HepG2 (cell line): ENCODE results near the gene SLC22A5. TPM values are rescaled to one million over a fixed set of nuclear protein-coding genes. Genes with fewer than 3 reads are reported as not detected.

ENCODE experiments used
- ATAC-seq: fragments of 200-7000 bp; cut with Tn5 transposase; 3 replicates; pipeline ENCODE4 v1.9.1; 2020; ENCODE audit warnings: mild to moderate bottlenecking, moderate library complexity
- BruUV-seq: library from RNA; stranded (reverse); fragments of 400-500 nt; replicated peaks from 2 replicates; lab custom pipeline; 2021; lab: Mats Ljungman, UMichigan
- CTCF ChIA-PET: fragments of 300-600 bp; formaldehyde crosslinking; extraction: SDS; loops from one replicate; lab custom pipeline; 2021; ENCODE audit warnings: low total read pairs, inconsistent platforms, low intra/inter-chr PET ratio; lab: Yijun Ruan, JAX
- POLR2A ChIA-PET: fragments of 350-600 bp; sonication (Branson Sonifier 250); formaldehyde crosslinking; loops from one replicate; lab custom pipeline; 2020; ENCODE audit warnings: antibody characterized with exemption, inconsistent platforms; lab: Yijun Ruan, JAX
- DNase-seq: peaks from one replicate; pipeline ENCODE4 v3.0.0-alpha.2; 2015; ENCODE audit warnings: low spot score
- FAIRE-seq: peaks from 3 replicates; lab custom pipeline; 2011; peaks lifted over from hg19 to GRCh38; lab: Jason Lieb, UNC
- H2AFZ ChIP-seq: one replicate; pipeline ENCODE4 v1.6.1; 2011; ENCODE audit warnings: low read length, inconsistent platforms
- H3K27ac ChIP-seq: fragments of 300-600 bp; 3 replicates; pipeline ENCODE4 v1.8.0; 2011; ENCODE audit warnings: mixed run types, mild to moderate bottlenecking, mixed read lengths, low read length, inconsistent platforms; ENCODE audit not compliant: insufficient read depth; ENCODE audit errors: extremely low read length
- H3K27me3 ChIP-seq, 2 experiments: fragments of 200-600 bp in 1 of 2; 2 replicates in 1 of 2; 3 replicates in 1 of 2; pipeline versions ENCODE4 v1.6.0 to v1.8.0; 2011; ENCODE audit warnings: low read length in 2 of 2, mild to moderate bottlenecking in 2 of 2, moderate library complexity in 2 of 2, inconsistent platforms in 1 of 2; ENCODE audit not compliant: insufficient read depth in 2 of 2, control insufficient read depth in 1 of 2
- H3K36me3 ChIP-seq, 2 experiments: fragments of 200-600 bp in 1 of 2; replicated peaks in 1 of 2; 2 replicates in 1 of 2; 3 replicates in 1 of 2; pipeline versions ENCODE4 v1.5.1 to v1.8.0; 2011; ENCODE audit warnings: low read length in 2 of 2, inconsistent platforms in 1 of 2; ENCODE audit not compliant: insufficient read depth in 2 of 2, control insufficient read depth in 1 of 2
- H3K4me1 ChIP-seq: 2 replicates; pipeline ENCODE4 v1.5.1; 2012; ENCODE audit warnings: low read length, inconsistent platforms; ENCODE audit not compliant: insufficient read depth
- H3K4me2 ChIP-seq: 2 replicates; pipeline ENCODE4 v1.6.0; 2011; ENCODE audit warnings: low read depth, low read length, inconsistent platforms
- H3K4me3 ChIP-seq, 3 experiments: fragments of 200-600 bp in 1 of 3; sonication (generic), shearing (Covaris generic) in 1 of 3; replicated peaks in 1 of 3; 2 replicates each; pipeline ENCODE4 v1.5.1; 2011 to 2016; ENCODE audit warnings: low read length in 3 of 3, inconsistent platforms in 2 of 3, low read depth in 2 of 3, mild to moderate bottlenecking in 2 of 3, control low read depth in 1 of 3, mixed read lengths in 1 of 3; ENCODE audit not compliant: insufficient read depth in 1 of 3
- H3K79me2 ChIP-seq: one replicate; pipeline ENCODE4 v1.6.1; 2011; ENCODE audit warnings: low read length, inconsistent platforms; ENCODE audit not compliant: insufficient read depth
- H3K9ac ChIP-seq: 2 replicates; pipeline ENCODE4 v1.6.0; 2011; ENCODE audit warnings: mild to moderate bottlenecking, low read depth, low read length, inconsistent platforms; ENCODE audit not compliant: insufficient read depth
- H3K9me3 ChIP-seq: 2 replicates; pipeline ENCODE4 v1.5.1; 2012; ENCODE audit warnings: mild to moderate bottlenecking, low read length
- H4K20me1 ChIP-seq: 2 replicates; pipeline ENCODE4 v1.6.0; 2011; ENCODE audit warnings: inconsistent platforms, mild to moderate bottlenecking, low read length, moderate library complexity; ENCODE audit not compliant: insufficient read depth
- DRAP1 ChIP-seq: IDR thresholded peaks from 2 replicates; pipeline ENCODE4 v1.6.1; 2016; ENCODE audit warnings: missing genetic modification reagents, missing compliant biosample characterization
- GTF3A ChIP-seq: sonication (generic); formaldehyde crosslinking; conservative IDR thresholded peaks from 2 replicates; pipeline ENCODE4 v1.4.0; 2020; ENCODE audit warnings: mild to moderate bottlenecking, missing genetic modification reagents
- KDM1A ChIP-seq: IDR thresholded peaks from 2 replicates; pipeline ENCODE4 v1.6.1; 2016; ENCODE audit warnings: missing compliant biosample characterization
- MTF2 ChIP-seq: sonication (generic); formaldehyde crosslinking; IDR thresholded peaks from 2 replicates; pipeline ENCODE4 v1.5.0; 2020; ENCODE audit warnings: missing genetic modification reagents, borderline replicate concordance
- PLRG1 ChIP-seq: fragments of 450-650 bp; conservative IDR thresholded peaks from 2 replicates; pipeline ENCODE4 v1.6.1; 2016
- PLSCR1 ChIP-seq: sonication (generic); formaldehyde crosslinking; IDR thresholded peaks from 2 replicates; pipeline ENCODE4 v1.5.0; 2020; ENCODE audit warnings: missing genetic modification reagents, mild to moderate bottlenecking, borderline replicate concordance
- RBAK ChIP-seq: sonication (generic); formaldehyde crosslinking; IDR thresholded peaks from 2 replicates; pipeline ENCODE4 v1.5.1; 2020; ENCODE audit warnings: mild to moderate bottlenecking, missing genetic modification reagents
- ZBTB49 ChIP-seq: sonication (generic); formaldehyde crosslinking; IDR thresholded peaks from 2 replicates; pipeline ENCODE4 v1.4.0; 2020; ENCODE audit warnings: missing genetic modification reagents, borderline replicate concordance
- ZNF782 ChIP-seq: sonication (generic); formaldehyde crosslinking; IDR thresholded peaks from 2 replicates; pipeline ENCODE4 v1.4.0; 2020; ENCODE audit warnings: missing genetic modification reagents, mild to moderate bottlenecking, borderline replicate concordance
- WGBS: methylation state at CpG from one replicate; pipeline ENCODE4 v1.1.6; 2017; ENCODE audit warnings: low lambda C conversion rate; 5-methylcytosine and 5-hydroxymethylcytosine counted together
- in situ Hi-C: cut with HindIII; loops from 2 replicates; pipeline ENCODE4 v1.10.0; 2017; ENCODE audit warnings: low pct_unique_long_range_greater_than_20kb; ENCODE audit not compliant: extremely low pct_ligation_motif_present
- intact Hi-C: fragments of 100-400 bp; cut with micrococcal nuclease; formaldehyde crosslinking; loops from one replicate; pipeline ENCODE4 v1.10.0; 2022; ENCODE audit not compliant: unreplicated experiment
- polyA plus RNA-seq, 8 experiments: library from polyadenylated mRNA; depleted of rRNA in 3 of 8; stranded (reverse) in 7 of 8; unstranded in 1 of 8; fragments of >200 nt; fragmentation: Illumina TruSeq in 4 of 8; extraction: Trizol in 4 of 8; gene quantifications; 2 replicates each; pipeline versions ENCODE4 v1.2.1 to v1.2.3, GENCODE V29; 2011 to 2016; ENCODE audit warnings: low read depth in 4 of 8, missing spikeins in 1 of 8, mixed read lengths in 1 of 8; ENCODE audit not compliant: insufficient read depth in 1 of 8
- total RNA-seq, 5 experiments: library from RNA; depleted of rRNA; stranded (reverse); fragments of >200 nt; fragmentation: Illumina TruSeq; extraction: Trizol; gene quantifications; 2 replicates each; pipeline ENCODE4 v1.2.3, GENCODE V29; 2016; ENCODE audit warnings: low read depth in 1 of 5
- TF ChIP-seq, protein P1 (sequence below), 2 experiments: sonication (generic) in 1 of 2; formaldehyde crosslinking in 1 of 2; IDR thresholded peaks; 2 replicates each; pipeline versions ENCODE4 v1.6.1 to v1.9.0; 2014 to 2022; ENCODE audit warnings: antibody characterized with exemption in 1 of 2, borderline replicate concordance in 1 of 2, inconsistent platforms in 1 of 2, low read depth in 1 of 2, missing genetic modification reagents in 1 of 2

The SLC22A5 gene
- total and polyA plus RNA-seq, 2 of the 13 experiments (the other 11 are each of a cell fraction or from before 2014, with no cell fraction given) = 7.1 to 15.1 TPM

DNA sequence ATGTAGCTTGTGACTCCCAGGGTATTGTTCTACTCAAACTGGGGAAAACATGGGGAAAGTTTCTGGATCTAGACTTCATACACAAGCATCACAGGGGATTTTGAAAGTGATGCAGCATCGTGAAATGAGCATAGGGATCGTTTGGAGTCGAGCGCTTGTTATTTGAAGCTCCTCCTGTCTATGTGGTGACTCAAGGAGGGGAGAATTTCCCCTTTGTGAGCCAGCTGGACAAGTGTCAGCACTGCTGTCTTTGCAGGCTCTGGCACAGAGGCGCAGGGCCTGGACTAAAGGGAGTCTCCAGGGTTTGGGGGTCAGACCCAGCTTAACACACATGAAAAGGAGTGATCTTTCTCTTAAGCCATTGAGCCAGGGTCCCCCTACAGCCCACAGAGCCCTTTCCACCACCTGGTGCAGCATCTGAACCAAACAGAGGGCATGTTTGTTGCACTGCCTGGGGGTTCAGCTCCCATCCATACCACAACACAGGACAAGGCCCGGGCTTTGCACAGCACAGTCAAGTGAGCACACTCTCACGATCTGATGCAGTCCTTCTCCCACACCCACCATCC lies 70.1 kb downstream of the SLC22A5 start:
- ChIA-PET POLR2A (no interaction called here), CTCF (no interaction called here)
- H3K4me1 ChIP-seq = peaks cover 13% of the 10 kb centered on the region
- no peaks in the 10 kb centered on the region for H3K27me3 ChIP-seq
- no peaks in the 10 kb centered on the region for H3K79me2 ChIP-seq
- intact Hi-C loops (no loop called here), in situ Hi-C loops (no loop called here)
- H2AFZ ChIP-seq = no peak overlapping the region
- no peak overlapping the region for H3K4me2 ChIP-seq
- no peak overlapping the region for H3K27ac ChIP-seq
- H3K9me3 ChIP-seq = no peaks in the 10 kb centered on the region
- no peak overlapping the region for H3K4me3 ChIP-seq
- no peak for FAIRE-seq
- no peak overlapping the region for H3K9ac ChIP-seq
- TF ChIP-seq RBAK (CRISPR knock-in tag) = no peak
- no peak for TF ChIP-seq MTF2
- no peak for TF ChIP-seq DRAP1
- TF ChIP-seq GTF3A (CRISPR knock-in tag) = no peak
- TF ChIP-seq ZBTB49 = no peak
- no peak for TF ChIP-seq PLRG1
- TF ChIP-seq KDM1A (CRISPR knock-in tag) = no peak
- TF ChIP-seq, protein P1, sequence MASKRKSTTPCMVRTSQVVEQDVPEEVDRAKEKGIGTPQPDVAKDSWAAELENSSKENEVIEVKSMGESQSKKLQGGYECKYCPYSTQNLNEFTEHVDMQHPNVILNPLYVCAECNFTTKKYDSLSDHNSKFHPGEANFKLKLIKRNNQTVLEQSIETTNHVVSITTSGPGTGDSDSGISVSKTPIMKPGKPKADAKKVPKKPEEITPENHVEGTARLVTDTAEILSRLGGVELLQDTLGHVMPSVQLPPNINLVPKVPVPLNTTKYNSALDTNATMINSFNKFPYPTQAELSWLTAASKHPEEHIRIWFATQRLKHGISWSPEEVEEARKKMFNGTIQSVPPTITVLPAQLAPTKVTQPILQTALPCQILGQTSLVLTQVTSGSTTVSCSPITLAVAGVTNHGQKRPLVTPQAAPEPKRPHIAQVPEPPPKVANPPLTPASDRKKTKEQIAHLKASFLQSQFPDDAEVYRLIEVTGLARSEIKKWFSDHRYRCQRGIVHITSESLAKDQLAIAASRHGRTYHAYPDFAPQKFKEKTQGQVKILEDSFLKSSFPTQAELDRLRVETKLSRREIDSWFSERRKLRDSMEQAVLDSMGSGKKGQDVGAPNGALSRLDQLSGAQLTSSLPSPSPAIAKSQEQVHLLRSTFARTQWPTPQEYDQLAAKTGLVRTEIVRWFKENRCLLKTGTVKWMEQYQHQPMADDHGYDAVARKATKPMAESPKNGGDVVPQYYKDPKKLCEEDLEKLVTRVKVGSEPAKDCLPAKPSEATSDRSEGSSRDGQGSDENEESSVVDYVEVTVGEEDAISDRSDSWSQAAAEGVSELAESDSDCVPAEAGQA (IDR thresholded peaks at IDR 0.05; ENCODE audit: low read depth) = no peak
- TF ChIP-seq, protein P1 (CRISPR knock-in tag; IDR thresholded peaks at IDR 0.05; ENCODE audit: borderline replicate concordance) = no peak
- no peak for TF ChIP-seq PLSCR1 (CRISPR knock-in tag)
- TF ChIP-seq ZNF782 (CRISPR knock-in tag) = no peak
- TF ChIP-seq, all 625 proteins: peak for 0
- ATAC-seq = no peak
- Histone ChIP-seq H4K20me1 (no peaks in the 10 kb centered on the region), H3K36me3 (no peaks in the 10 kb centered on the region)
- no peak for DNase-seq
- BruUV-seq = no TSS peak
- WGBS = 84% methylated on average over 7 of the region's 7 CpGs
